K562 (cell line): ENCODE results near the gene SLX4IP. TPM values are rescaled to one million over a fixed set of nuclear protein-coding genes. Genes with fewer than 3 reads are reported as not detected.

Source experiments
- E2F8 ChIP-seq: fragments of 450-650 bp; IDR thresholded peaks from 2 replicates; pipeline ENCODE4 v1.7.1; 2018; ENCODE audit warnings: mild to moderate bottlenecking, low read depth; ENCODE audit not compliant: partially characterized antibody
- IRF9 ChIP-seq: fragments of 450-650 bp; IDR thresholded peaks from 2 replicates; pipeline ENCODE4 v1.6.1; 2016; ENCODE audit warnings: missing biosample characterization, missing genetic modification characterization
- KLF6 ChIP-seq: fragments of 250-450 bp; sonication (Bioruptor Pico); IDR thresholded peaks from 2 replicates; pipeline ENCODE4 v1.4.0; 2020; ENCODE audit warnings: mild to moderate bottlenecking, moderate library complexity, borderline replicate concordance
- ZFP91 ChIP-seq: sonication (generic); formaldehyde crosslinking; IDR thresholded peaks from 2 replicates; pipeline ENCODE4 v1.8.0; 2022; ENCODE audit warnings: mild to moderate bottlenecking, missing genetic modification reagents
- ZNF764 ChIP-seq: fragments of 250-450 bp; sonication (Bioruptor Pico); IDR thresholded peaks from 2 replicates; pipeline ENCODE4 v1.4.0; 2020; ENCODE audit warnings: low read depth, mild to moderate bottlenecking, moderate library complexity
- polyA plus RNA-seq, 8 experiments: library from polyadenylated mRNA; depleted of rRNA in 4 of 8; stranded (reverse) in 5 of 8; unstranded in 3 of 8; fragments of >200 nt; fragmentation: Nextera tagmentation in 2 of 8; fragmentation: Illumina TruSeq in 1 of 8; extraction: Ambion mirVana in 2 of 8; extraction: Trizol in 1 of 8; gene quantifications; 2 replicates each; pipeline versions ENCODE4 v1.2.1 to v1.2.3, GENCODE V29; 2011 to 2014; ENCODE audit warnings: inconsistent platforms in 1 of 8, missing spikeins in 1 of 8
- total RNA-seq, 7 experiments: library from RNA; depleted of rRNA in 6 of 7; stranded (reverse); fragments of >200 nt in 6 of 7; fragmentation: Illumina TruSeq in 2 of 7; extraction: Trizol in 2 of 7; gene quantifications; 2 replicates each; pipeline versions ENCODE4 v1.2.1 to v1.2.3, GENCODE V29; 2011 to 2021; ENCODE audit warnings: low replicate concordance in 1 of 7

Gene SLX4IP
- total and polyA plus RNA-seq, 9 of the 15 experiments (the other 6 are each of a cell fraction or from before 2014, with no cell fraction given), result 1.5 to 5.9 (median 3.5) TPM

GRCh38 chr20:10505827-10506226 is 70.7 kb downstream of the SLX4IP start (continued):
- TF ChIP-seq E2F8 (no peak), ZFP91 (CRISPR knock-in tag) (no peak), ZNF764 (CRISPR knock-in tag) (no peak), IRF9 (tag) (no peak), KLF6 (CRISPR knock-in tag) (no peak)
